Measurements from ENCODE around the gene CDK5RAP1. TPM values are rescaled to one million over a fixed set of nuclear protein-coding genes. Genes with fewer than 3 reads are reported as not detected.
A peak's percentile ranks its signal among the peaks of the same experiment; 100 is the strongest.

The CDK5RAP1 gene
- total and polyA plus RNA-seq, 9 of the 15 experiments (the other 6 are each of a cell fraction or from before 2014, with no cell fraction given) = 41.6 to 127 (median 58.3) TPM

- Histone ChIP-seq H4K20me1 (replicated peaks; ENCODE audit: control insufficient read depth, insufficient read depth, low read length) (no peaks in the 10 kb centered on the region), H3K79me2 (ENCODE audit: control insufficient read depth, insufficient read depth, low read length) (peaks cover 23% of the 10 kb centered on the region; the same call in 2 of the 3 replicates), H2AFZ (ENCODE audit: low read depth, low read length) (no peak overlapping the region), H3K27ac (ENCODE audit: extremely low read depth, low read depth, low read length) (peak overlapping the region; percentile 43), H3K9ac (ENCODE audit: insufficient read depth in 1 of 2, low read depth in 2 of 2, low read length in 2 of 2) (peak overlapping the region in 1 of 2 experiments; percentile 41; a peak in 2 of 4 replicates), H3K4me1 (replicated peaks in 1 of 2; ENCODE audit: control insufficient read depth in 2 of 2, insufficient read depth in 2 of 2, low read length in 2 of 2) (peaks cover 38 to 43% of the 10 kb centered on the region in 2 experiments; a peak in 4 of 5 replicates), H3K9me3 (replicated peaks; ENCODE audit: control insufficient read depth, insufficient read depth, low read depth, low read length) (no peaks in the 10 kb centered on the region), H3K36me3 (ENCODE audit: control insufficient read depth, insufficient read depth, low read length) (peaks cover 15% of the 10 kb centered on the region; the same call in 2 of the 3 replicates), H3K9me1 (ENCODE audit: control insufficient read depth, insufficient read depth, low read length) (no peaks in the 10 kb centered on the region), H3K27me3 (ENCODE audit: control insufficient read depth in 2 of 2, insufficient read depth in 2 of 2, low read length in 2 of 2) (no peaks in the 10 kb centered on the region), H3K4me2 (ENCODE audit: insufficient read depth, low read length) (peak overlapping the region; percentile 81), H3K4me3 (no peak overlapping the region)
- DNase-seq (ENCODE audit: extremely low read depth in 1 of 4, low spot score in 3 of 4) (peak; percentile 40 to 83 (median 55)), ATAC-seq (no peak), FAIRE-seq (peak; percentile 73)
- intact Hi-C loops (cut with micrococcal nuclease) = loop anchor here (5.0 kb wide), 1 partner anchor 39 kb away; the partner anchor contains the start of gene CDK5RAP1
- BruUV-seq (replicated peaks) = no TSS peak
- in situ Hi-C loops (cut with MboI) = no loop called here
- WGBS (ENCODE audit: insufficient coverage, low coverage, missing lambda C conversion rate) = 12% methylated on average over 7 of the region's 7 CpGs
- POLR2A ChIA-PET = interaction anchor here (0.8 to 1.5 kb wide), 2 partner anchors 22 to 197 kb away, joined by 3 to 6 read pairs; no protein-coding TSS in a partner anchor
- CTCF ChIA-PET (ENCODE audit: low intra/inter-chr PET ratio) = no interaction called here
- TF ChIP-seq POLR2AphosphoS5 (IDR thresholded peaks at IDR 0.05; ENCODE audit: control insufficient read depth, insufficient read depth, low read depth, low read length) = peak; percentile 37; the same call in 1 of the 2 replicates
- TF ChIP-seq BMI1 (IDR thresholded peaks at IDR 0.05; ENCODE audit: low read length) = peak; percentile 67; the same call in 1 of the 2 replicates
- 0 out of 2 replicates have a peak, but pooled peaks have one; percentile 8 for TF ChIP-seq TEAD4 (IDR thresholded peaks at IDR 0.05; ENCODE audit: low read length)
- TF ChIP-seq TEAD4 (CRISPR knock-in tag; IDR thresholded peaks at IDR 0.05; ENCODE audit: borderline replicate concordance) = no peak
- TF ChIP-seq EWSR1 (IDR thresholded peaks at IDR 0.05; ENCODE audit: borderline replicate concordance, low read depth, partially characterized antibody) = no peak
- TF ChIP-seq EP300 (IDR thresholded peaks at IDR 0.05; ENCODE audit: low read length) = peak; percentile 53; the same call in 1 of the 2 replicates
- TF ChIP-seq COPS2 (conservative IDR thresholded peaks at IDR 0.05) = no peak
- peak; percentile 62; the same call in 1 of the 2 replicates for TF ChIP-seq CTBP1 (IDR thresholded peaks at IDR 0.05; ENCODE audit: borderline replicate concordance)
- no peak for TF ChIP-seq THAP12 (CRISPR knock-in tag; IDR thresholded peaks at IDR 0.05)
- no peak for TF ChIP-seq MED1 (CRISPR knock-in tag; IDR thresholded peaks at IDR 0.05; ENCODE audit: borderline replicate concordance)
- TF ChIP-seq RFX1 (IDR thresholded peaks at IDR 0.05) = peak; percentile 98
- TF ChIP-seq ZBTB34 (CRISPR knock-in tag; IDR thresholded peaks at IDR 0.05) = no peak
- 0 out of 2 replicates have a peak, but pooled peaks have one; percentile 20 for TF ChIP-seq MBD2 (IDR thresholded peaks at IDR 0.05; ENCODE audit: borderline replicate concordance, low read depth)
- 0 out of 2 replicates have a peak, but pooled peaks have one; percentile 30 for TF ChIP-seq DPF2 (IDR thresholded peaks at IDR 0.05)
- TF ChIP-seq EGR1 (conservative IDR thresholded peaks at IDR 0.05) = peak; percentile 92
- no peak for TF ChIP-seq SIX5 (IDR thresholded peaks at IDR 0.05; ENCODE audit: borderline replicate concordance in 1 of 2, insufficient read depth in 1 of 2, low read depth in 1 of 2, low read length in 2 of 2)
- TF ChIP-seq ZC3H11A (IDR thresholded peaks at IDR 0.05; ENCODE audit: low read depth, low read length) = no peak
- TF ChIP-seq TBL1XR1 (IDR thresholded peaks at IDR 0.05; ENCODE audit: low read length in 2 of 2) = peak in 1 of 2 experiments; percentile 37; a peak in 1 of 4 replicates
- TF ChIP-seq KDM1A (IDR thresholded peaks at IDR 0.05) = peak; percentile 35 to 55; a peak in 3 of 4 replicates
- no peak for TF ChIP-seq PHB2 (IDR thresholded peaks at IDR 0.05; ENCODE audit: low read depth)
Measured at GRCh38 chr20:33441142-33441955, 40.0 kb upstream of the CDK5RAP1 start.
